Measurements from ENCODE around the gene ZNF618. TPM values are rescaled to one million over a fixed set of nuclear protein-coding genes. Genes with fewer than 3 reads are reported as not detected.

Gene ZNF618
- total RNA-seq, 1 experiment from 2014 or later = 29.4 TPM

DNA sequence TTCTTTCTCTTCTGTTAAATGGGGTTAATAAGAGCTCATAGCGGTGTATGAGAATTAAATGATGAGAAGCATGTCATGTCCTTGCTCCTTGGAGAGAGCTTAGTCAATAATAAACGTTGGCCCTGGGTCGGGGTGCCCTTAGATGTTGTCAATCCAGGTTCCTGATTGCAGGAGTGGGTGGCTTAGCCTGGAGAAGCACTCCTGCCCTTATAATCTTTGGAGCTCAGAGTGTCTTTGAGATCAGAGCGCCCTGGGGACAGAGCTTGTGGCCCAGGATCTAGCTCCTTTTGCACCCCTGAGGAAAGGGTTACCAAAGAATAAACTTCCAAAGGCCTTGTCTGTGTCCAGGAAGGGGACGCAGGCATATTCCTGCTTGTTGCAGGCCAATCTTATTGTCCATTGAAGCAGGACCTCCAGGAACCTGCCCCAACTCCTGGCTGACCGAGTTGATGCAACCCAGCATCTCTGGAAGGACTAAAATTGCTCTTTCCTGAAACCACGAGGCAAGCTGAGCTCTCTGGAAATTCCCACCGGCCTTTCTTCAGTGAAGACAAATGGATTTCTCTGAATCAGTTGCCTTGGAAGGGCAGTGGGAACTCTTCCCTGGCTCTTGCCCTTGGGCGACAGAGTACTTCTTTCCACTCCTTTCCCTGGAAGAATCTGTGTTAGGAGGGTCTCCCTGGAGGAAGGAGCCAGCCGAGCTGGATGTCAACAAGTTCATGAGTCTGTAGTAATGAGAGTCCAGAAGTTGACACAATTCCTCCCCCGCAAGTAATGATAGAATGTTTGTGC lies 208.4 kb downstream of the ZNF618 start:
- CTCF ChIA-PET = interaction anchor here (0.5 to 1.9 kb wide), 2 partner anchors 24 to 305 kb away, joined by 4 to 8 read pairs; no protein-coding TSS in a partner anchor
- TF ChIP-seq EZH2 (IDR thresholded peaks at IDR 0.05; ENCODE audit: borderline replicate concordance, low read depth, low read length, poor library complexity, severe bottlenecking) (no peak), CTCF (conservative IDR thresholded peaks at IDR 0.05; ENCODE audit: low read depth, low read length) (no peak)
- Histone ChIP-seq H3K4me3 (ENCODE audit: low read depth, low read length, poor library complexity, severe bottlenecking) (no peak overlapping the region), H3K9me3 (ENCODE audit: low read depth, low read length, poor library complexity, severe bottlenecking) (no peaks in the 10 kb centered on the region), H3K36me3 (ENCODE audit: insufficient read depth, low read length, poor library complexity, severe bottlenecking) (no peaks in the 10 kb centered on the region), H3K4me1 (ENCODE audit: insufficient read depth, low read length, poor library complexity, severe bottlenecking) (no peaks in the 10 kb centered on the region), H3K27me3 (replicated peaks; ENCODE audit: insufficient read depth, low read depth, low read length, poor library complexity) (no peaks in the 10 kb centered on the region), H3K27ac (ENCODE audit: low read depth, low read length, poor library complexity, severe bottlenecking) (no peak overlapping the region)
- DNase-seq (ENCODE audit: low spot score) = no peak
- BruUV-seq (replicated peaks) = no TSS peak
- POLR2A ChIA-PET (ENCODE audit: low non-redundant PET) = interaction anchor here (0.7 kb wide), 1 partner anchor 560 kb away, joined by 3 read pairs; no protein-coding TSS in a partner anchor
- intact Hi-C loops (cut with micrococcal nuclease; ENCODE audit: unreplicated experiment) = no loop called here

DNA sequence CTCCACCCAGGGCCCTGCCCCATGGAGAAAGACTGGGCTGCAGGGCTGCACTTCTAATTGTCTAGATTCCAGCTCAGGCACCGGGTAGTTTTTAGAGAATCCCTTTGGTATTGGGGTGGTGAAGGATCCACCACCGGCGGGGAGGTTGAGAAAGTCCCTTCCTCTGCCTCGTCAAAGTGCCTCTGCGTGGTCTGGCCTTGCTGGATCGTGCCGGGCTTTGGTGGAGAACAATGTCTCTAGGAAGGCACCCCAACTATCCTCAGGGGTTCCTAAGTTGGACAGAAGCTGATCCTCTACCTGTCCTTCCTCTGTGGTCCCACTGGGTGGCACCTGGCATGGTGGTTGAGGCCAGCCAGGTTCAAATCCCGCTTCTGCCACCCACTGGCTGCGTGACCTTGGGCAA lies 209.3 kb downstream of the ZNF618 start:
- intact Hi-C loops (cut with micrococcal nuclease; ENCODE audit: unreplicated experiment) = no loop called here
- ChIA-PET POLR2A (ENCODE audit: low non-redundant PET) (no interaction called here), CTCF (no interaction called here)
- Histone ChIP-seq H3K36me3 (ENCODE audit: insufficient read depth, low read length, poor library complexity, severe bottlenecking) (no peaks in the 10 kb centered on the region), H3K4me1 (ENCODE audit: insufficient read depth, low read length, poor library complexity, severe bottlenecking) (no peaks in the 10 kb centered on the region), H3K27me3 (replicated peaks; ENCODE audit: insufficient read depth, low read depth, low read length, poor library complexity) (no peaks in the 10 kb centered on the region), H3K4me3 (ENCODE audit: low read depth, low read length, poor library complexity, severe bottlenecking) (no peak overlapping the region), H3K9me3 (ENCODE audit: low read depth, low read length, poor library complexity, severe bottlenecking) (no peaks in the 10 kb centered on the region), H3K27ac (ENCODE audit: low read depth, low read length, poor library complexity, severe bottlenecking) (no peak overlapping the region)
- DNase-seq (ENCODE audit: low spot score) = no peak
- no TSS peak for BruUV-seq (replicated peaks)
- TF ChIP-seq CTCF (conservative IDR thresholded peaks at IDR 0.05; ENCODE audit: low read depth, low read length) (no peak), EZH2 (IDR thresholded peaks at IDR 0.05; ENCODE audit: borderline replicate concordance, low read depth, low read length, poor library complexity, severe bottlenecking) (no peak)

- no peaks in the 10 kb centered on the region for H3K27me3 ChIP-seq (replicated peaks; ENCODE audit: insufficient read depth, low read depth, low read length, poor library complexity)
- TF ChIP-seq EZH2 (IDR thresholded peaks at IDR 0.05; ENCODE audit: borderline replicate concordance, low read depth, low read length, poor library complexity, severe bottlenecking) (no peak), CTCF (conservative IDR thresholded peaks at IDR 0.05; ENCODE audit: low read depth, low read length) (no peak)
- POLR2A ChIA-PET (ENCODE audit: low non-redundant PET) = no interaction called here
- BruUV-seq (replicated peaks) = no TSS peak
- CTCF ChIA-PET = no interaction called here
- intact Hi-C loops (cut with micrococcal nuclease; ENCODE audit: unreplicated experiment) = no loop called here
- no peaks in the 10 kb centered on the region for H3K9me3 ChIP-seq (ENCODE audit: low read depth, low read length, poor library complexity, severe bottlenecking)
- H3K4me3 ChIP-seq (ENCODE audit: low read depth, low read length, poor library complexity, severe bottlenecking) = no peak overlapping the region
- no peaks in the 10 kb centered on the region for H3K36me3 ChIP-seq (ENCODE audit: insufficient read depth, low read length, poor library complexity, severe bottlenecking)
- H3K27ac ChIP-seq (ENCODE audit: low read depth, low read length, poor library complexity, severe bottlenecking) = no peak overlapping the region
- DNase-seq (ENCODE audit: low spot score) = no peak
- H3K4me1 ChIP-seq (ENCODE audit: insufficient read depth, low read length, poor library complexity, severe bottlenecking) = no peaks in the 10 kb centered on the region
Observed at GRCh38 chr9:114086009-114086408, 209.9 kb downstream of the ZNF618 start.

Data from A673 (cell line).